Activated CD4-positive, alpha-beta T cell treated with anti-CD3 and anti-CD28 coated beads, Interleukin-2, amount 10 ng/mL, durations not matched to agents 7 days and 5 days (primary cell): ENCODE results near the gene CXCL6. TPM values are rescaled to one million over a fixed set of nuclear protein-coding genes. Genes with fewer than 3 reads are reported as not detected.

Source experiments
- CTCF ChIA-PET: fragments of 350-600 bp; sonication (Branson Sonifier 250); formaldehyde crosslinking; loops from one replicate; lab custom pipeline; 2021; ENCODE audit warnings: antibody characterized with exemption; lab: Charles Lee
- POLR2A ChIA-PET: fragments of 350-600 bp; sonication (Branson Sonifier 250); formaldehyde crosslinking; loops from one replicate; lab custom pipeline; 2021; ENCODE audit warnings: antibody characterized with exemption; lab: Charles Lee
- DNase-seq: peaks from one replicate; pipeline ENCODE4 v3.0.0-alpha.2; 2020
- H3K27ac Mint-ChIP-seq: one replicate; pipeline ENCODE4 v1.8.0; 2021; ENCODE audit warnings: mild to moderate bottlenecking, moderate library complexity, mixed read lengths
- H3K27me3 Mint-ChIP-seq: one replicate; pipeline ENCODE4 v1.8.0; 2021; ENCODE audit warnings: mixed read lengths
- H3K36me3 Mint-ChIP-seq: one replicate; pipeline ENCODE4 v1.8.0; 2021; ENCODE audit warnings: low read depth, mixed read lengths
- H3K4me1 Mint-ChIP-seq: one replicate; pipeline ENCODE4 v1.8.0; 2021; ENCODE audit warnings: mixed read lengths
- H3K4me3 Mint-ChIP-seq: one replicate; pipeline ENCODE4 v1.8.0; 2021; ENCODE audit warnings: mild to moderate bottlenecking, moderate library complexity, mixed read lengths
- H3K9me3 Mint-ChIP-seq: one replicate; pipeline ENCODE4 v1.8.0; 2021; ENCODE audit warnings: mixed read lengths
- total RNA-seq, 2 experiments: library from RNA; stranded (reverse); gene quantifications; one replicate each; pipeline ENCODE4 v1.2.3, GENCODE V29; 2021

Gene CXCL6
- total RNA-seq, 2 experiments from 2014 or later = not detected

DNA sequence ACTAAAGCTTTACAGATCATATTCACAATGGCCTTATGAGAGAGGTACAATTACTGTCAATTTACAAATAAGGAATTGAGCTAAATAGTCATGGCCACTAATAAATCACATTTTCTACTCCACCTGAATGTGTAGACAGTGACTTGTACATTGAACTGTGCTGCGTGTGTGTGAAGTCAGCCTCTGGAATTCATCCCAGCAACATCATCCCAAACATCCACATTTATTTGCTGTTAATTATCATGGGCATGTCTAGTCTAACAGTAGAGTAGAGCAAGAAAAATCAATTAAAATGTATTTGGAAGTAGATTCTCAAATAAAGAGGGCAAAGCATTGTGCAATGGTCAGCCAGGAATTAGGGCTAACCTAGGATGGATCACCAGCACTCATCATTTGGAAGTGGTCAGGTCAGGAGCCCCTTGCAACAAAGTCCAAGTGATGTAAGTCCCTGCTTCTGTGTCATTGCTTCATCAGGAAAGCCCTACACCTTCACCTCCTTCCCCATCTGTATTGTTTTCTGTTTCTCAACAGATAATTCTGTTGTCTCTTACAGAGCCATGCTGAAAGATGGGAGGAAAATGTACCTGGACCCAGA is 11.8 kb downstream of the CXCL6 start:
- POLR2A ChIA-PET = no interaction called here
- peaks cover 3% of the 10 kb centered on the region for H3K27me3 Mint-ChIP-seq
- CTCF ChIA-PET = interaction anchor here (1.3 kb wide), 1 partner anchor 78 kb away, joined by 3 read pairs; no protein-coding TSS in a partner anchor
- no peaks in the 10 kb centered on the region for H3K9me3 Mint-ChIP-seq
- no peaks in the 10 kb centered on the region for H3K36me3 Mint-ChIP-seq
- no peak overlapping the region for H3K4me3 Mint-ChIP-seq
- H3K27ac Mint-ChIP-seq = no peak overlapping the region
- no peaks in the 10 kb centered on the region for H3K4me1 Mint-ChIP-seq
- DNase-seq = no peak

DNA sequence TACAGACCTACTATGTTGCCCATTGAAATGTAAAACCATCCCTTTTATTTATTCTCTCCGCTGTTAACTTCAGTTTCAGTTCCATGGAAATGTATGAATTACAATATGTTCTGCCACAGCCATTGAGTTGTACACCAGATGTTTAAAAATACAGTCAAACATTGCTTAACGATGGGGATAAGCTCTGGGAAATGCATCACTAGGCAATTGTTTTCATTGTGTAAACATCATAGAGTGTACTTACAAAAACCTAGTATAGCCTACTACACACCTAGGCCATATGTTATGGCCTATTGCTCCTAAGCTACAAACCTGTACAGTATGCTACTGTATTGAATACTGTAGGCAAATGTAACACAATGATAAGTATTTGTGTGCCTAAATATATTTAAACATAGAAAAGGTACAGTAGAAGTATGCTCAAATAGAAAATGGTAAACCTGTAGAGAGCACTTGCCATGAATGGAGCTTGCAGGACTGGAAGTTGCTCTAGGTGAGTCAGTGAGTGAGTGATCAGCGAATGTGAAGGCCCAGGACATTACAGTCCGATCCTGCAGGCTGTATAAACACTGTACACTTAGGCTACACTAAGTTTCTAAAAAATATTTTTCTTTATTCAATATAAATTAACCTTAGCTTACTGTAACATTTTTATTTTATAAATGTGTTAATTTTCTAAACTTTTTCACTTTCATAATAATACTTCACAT is 13.9 kb downstream of the CXCL6 start:
- H3K36me3 Mint-ChIP-seq = no peaks in the 10 kb centered on the region
- H3K4me1 Mint-ChIP-seq = no peaks in the 10 kb centered on the region
- no peak for DNase-seq
- ChIA-PET POLR2A (no interaction called here), CTCF (interaction anchor here (0.6 kb wide), 1 partner anchor 28 kb away, joined by 3 read pairs; no protein-coding TSS in a partner anchor)
- H3K4me3 Mint-ChIP-seq = no peak overlapping the region
- H3K27ac Mint-ChIP-seq = no peak overlapping the region
- no peaks in the 10 kb centered on the region for H3K9me3 Mint-ChIP-seq
- peaks cover 8% of the 10 kb centered on the region for H3K27me3 Mint-ChIP-seq

DNA sequence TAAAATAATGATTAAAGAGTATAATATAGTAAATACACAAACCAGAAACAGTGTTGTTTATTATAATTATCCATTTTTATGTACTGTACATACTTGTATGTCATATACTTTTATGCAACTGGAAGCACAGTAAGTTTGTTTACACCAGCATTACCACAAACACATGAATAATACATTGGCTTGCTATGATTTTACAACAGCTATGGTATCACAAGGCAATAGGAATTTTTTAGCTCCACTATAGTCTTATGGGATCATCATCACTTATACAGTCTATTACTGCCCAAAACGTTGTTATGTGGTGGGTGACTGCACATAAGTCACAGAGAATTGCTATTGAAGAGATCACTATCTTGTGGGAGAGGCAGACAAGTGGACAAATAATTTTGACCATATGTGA is 14.8 kb downstream of the CXCL6 start:
- Mint-ChIP-seq H3K9me3 (no peaks in the 10 kb centered on the region), H3K27ac (no peak overlapping the region), H3K36me3 (no peaks in the 10 kb centered on the region), H3K27me3 (peaks cover 8% of the 10 kb centered on the region), H3K4me3 (no peak overlapping the region), H3K4me1 (no peaks in the 10 kb centered on the region)
- DNase-seq = no peak
- CTCF ChIA-PET = interaction anchor here (0.6 kb wide), 1 partner anchor 29 kb away, joined by 3 read pairs; no protein-coding TSS in a partner anchor
- POLR2A ChIA-PET = no interaction called here

DNA sequence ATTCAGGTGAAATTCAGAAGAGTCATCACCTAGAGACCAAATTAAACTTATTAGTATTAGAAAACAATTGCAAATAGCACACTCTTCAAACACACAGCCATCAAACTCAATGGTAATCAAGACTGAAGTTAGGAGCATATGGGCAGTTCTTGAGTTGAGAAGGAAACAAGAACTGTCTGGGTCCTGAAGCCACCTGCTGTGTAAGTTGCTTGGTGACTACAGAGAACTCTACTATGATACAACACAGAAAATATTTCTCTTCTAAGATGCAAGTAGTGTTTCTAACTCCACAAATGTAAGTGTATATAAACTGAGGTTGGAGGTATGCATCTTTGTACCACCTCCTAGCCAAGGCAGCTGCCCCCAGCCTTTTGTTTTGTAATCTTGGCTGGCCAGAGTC is 16.3 kb downstream of the CXCL6 start:
- CTCF ChIA-PET = no interaction called here
- Mint-ChIP-seq H3K4me1 (no peaks in the 10 kb centered on the region), H3K27me3 (peaks cover 6% of the 10 kb centered on the region), H3K9me3 (no peaks in the 10 kb centered on the region), H3K4me3 (no peak overlapping the region), H3K27ac (no peak overlapping the region), H3K36me3 (no peaks in the 10 kb centered on the region)
- no peak for DNase-seq
- POLR2A ChIA-PET = no interaction called here

DNA sequence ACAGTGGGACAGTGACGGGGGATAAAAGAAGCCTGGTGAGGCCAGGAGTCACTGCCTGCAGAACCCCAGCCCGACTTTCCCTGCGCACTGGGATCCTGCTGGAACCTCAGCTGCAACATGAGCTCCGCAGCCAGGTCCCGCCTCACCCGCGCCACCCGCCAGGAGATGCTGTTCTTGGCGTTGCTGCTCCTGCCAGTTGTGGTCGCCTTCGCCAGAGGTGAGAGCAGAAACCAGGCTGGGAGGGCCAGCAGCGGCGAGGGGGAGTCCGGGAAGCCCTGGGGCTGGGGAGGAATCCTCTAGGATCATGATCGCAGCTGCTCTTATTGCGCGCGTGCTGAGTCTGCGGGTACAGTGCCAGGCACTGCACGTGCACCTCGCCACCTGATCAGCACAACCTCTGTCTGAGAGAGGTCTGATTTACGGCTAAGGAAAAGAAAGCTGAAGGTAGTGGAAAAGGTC is 16.8 kb downstream of the CXCL6 start, which contains the start of gene PF4V1:
Gene PF4V1, plus strand, starts transcription at position 51 of the 459 bp plus-strand sequence. Its CDS starts 67 bp downstream, at position 118.
- peaks cover 6% of the 10 kb centered on the region for H3K27me3 Mint-ChIP-seq
- ChIA-PET CTCF (no interaction called here), POLR2A (no interaction called here)
- H3K27ac Mint-ChIP-seq = no peak within 1 kb of the TSS
- H3K4me3 Mint-ChIP-seq = no peak within 1 kb of the TSS
- H3K9me3 Mint-ChIP-seq = no peaks in the 10 kb centered on the region
- H3K36me3 Mint-ChIP-seq = no peaks in the 10 kb centered on the region
- no peaks in the 10 kb centered on the region for H3K4me1 Mint-ChIP-seq
- DNase-seq = no peak

DNA sequence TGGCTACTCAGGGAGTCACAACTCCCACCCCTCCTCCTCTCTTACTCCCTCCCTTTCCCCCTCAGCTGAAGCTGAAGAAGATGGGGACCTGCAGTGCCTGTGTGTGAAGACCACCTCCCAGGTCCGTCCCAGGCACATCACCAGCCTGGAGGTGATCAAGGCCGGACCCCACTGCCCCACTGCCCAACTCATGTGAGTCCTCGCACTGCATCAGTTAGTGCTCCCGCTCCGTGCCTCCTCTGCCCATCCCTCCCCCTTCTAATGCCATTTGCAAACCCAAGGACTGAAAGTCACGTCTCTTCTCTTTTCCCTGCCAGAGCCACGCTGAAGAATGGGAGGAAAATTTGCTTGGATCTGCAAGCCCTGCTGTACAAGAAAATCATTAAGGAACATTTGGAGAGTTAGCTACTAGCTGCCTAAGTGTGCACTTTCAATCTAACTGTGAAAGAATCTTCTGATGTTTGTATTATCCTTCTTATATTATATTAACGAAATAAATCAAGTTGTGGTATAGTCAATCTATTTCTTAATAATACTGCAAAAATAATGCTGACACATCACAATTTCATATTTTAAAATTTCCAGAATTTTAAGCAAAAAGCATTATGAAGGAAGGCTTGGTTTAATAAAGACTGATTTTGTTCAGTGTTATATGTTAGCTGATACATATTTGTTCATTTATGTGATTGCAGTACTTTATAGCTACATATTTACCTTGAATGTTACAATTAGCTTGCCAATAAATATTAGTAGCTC is 17.4 kb downstream of the CXCL6 start:
- no peak overlapping the region for H3K4me3 Mint-ChIP-seq
- ChIA-PET CTCF (no interaction called here), POLR2A (no interaction called here)
- DNase-seq = no peak
- H3K9me3 Mint-ChIP-seq = no peaks in the 10 kb centered on the region
- H3K27ac Mint-ChIP-seq = no peak overlapping the region
- peaks cover 6% of the 10 kb centered on the region for H3K27me3 Mint-ChIP-seq
- no peaks in the 10 kb centered on the region for H3K4me1 Mint-ChIP-seq
- no peaks in the 10 kb centered on the region for H3K36me3 Mint-ChIP-seq

DNA sequence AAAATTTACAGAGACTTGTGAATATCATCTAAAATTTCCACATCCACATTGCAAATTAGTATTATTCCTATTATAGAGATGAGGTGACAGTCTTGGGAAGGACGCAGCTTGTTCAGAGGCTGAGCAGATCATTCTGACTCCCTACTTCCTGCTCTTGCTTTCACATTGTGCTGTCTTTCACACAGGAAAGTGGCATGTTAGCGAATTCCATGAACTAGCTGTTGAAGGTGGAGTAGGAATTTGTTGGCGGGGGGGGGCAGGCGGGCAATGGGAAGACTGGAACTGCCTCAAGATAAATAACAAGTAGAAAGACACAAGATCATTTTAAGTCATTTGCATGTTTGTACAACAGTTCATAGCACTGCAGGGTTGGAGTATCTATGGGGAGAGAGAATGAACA is 18.9 kb downstream of the CXCL6 start:
- no peak overlapping the region for H3K27ac Mint-ChIP-seq
- POLR2A ChIA-PET = no interaction called here
- CTCF ChIA-PET = no interaction called here

DNA sequence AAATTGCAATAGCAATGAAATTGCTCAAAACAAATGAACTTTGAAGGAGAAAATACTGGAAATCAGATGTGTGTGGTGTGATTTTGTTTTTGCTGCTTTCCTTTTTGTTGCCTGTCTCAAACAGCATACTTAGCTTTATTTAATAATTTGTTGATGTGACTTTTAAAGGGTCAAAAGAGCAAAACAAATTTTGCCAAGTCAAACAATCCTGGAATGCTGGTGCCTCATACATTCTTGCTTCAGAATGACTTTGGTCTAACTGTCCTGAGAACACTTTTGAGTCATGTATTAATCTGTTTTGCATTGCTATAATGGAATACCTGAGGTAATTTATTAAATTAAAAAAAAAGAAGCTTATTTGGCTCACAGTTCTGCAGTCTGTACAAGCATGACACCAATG is 20.0 kb downstream of the CXCL6 start:
- H3K36me3 Mint-ChIP-seq = no peaks in the 10 kb centered on the region
- CTCF ChIA-PET = interaction anchor here (0.9 kb wide), 1 partner anchor 11 kb away, joined by 3 read pairs; no protein-coding TSS in a partner anchor

More for the DNA sequence above, 18.9 kb downstream of the CXCL6 start:
- Mint-ChIP-seq H3K4me3 (no peak overlapping the region), H3K9me3 (no peaks in the 10 kb centered on the region), H3K36me3 (no peaks in the 10 kb centered on the region), H3K27me3 (peaks cover 6% of the 10 kb centered on the region), H3K4me1 (no peaks in the 10 kb centered on the region)
- no peak for DNase-seq

DNA sequence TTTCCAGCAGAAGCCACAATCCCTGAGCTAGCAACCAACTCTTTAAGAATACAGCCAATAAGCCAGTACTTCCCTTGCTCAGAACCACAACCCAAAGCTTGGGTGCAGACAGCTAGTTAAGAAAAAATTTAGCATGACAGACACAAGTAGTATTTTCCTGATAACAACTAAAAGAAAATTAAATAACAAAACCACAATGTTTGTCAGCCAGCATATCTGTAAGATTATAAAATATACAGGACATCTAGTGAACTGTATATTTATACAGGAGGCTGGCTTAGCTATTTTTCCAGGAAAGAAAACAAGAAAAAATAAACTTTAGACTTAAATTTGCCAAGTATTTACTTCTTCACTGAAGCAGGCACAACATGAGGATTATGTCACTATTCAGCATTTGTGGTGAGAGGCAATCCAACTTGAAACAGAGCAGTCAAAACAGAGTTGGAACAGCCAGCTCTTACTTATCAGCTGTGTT is 23.2 kb downstream of the CXCL6 start:
- no peak overlapping the region for H3K27ac Mint-ChIP-seq
- no peaks in the 10 kb centered on the region for H3K9me3 Mint-ChIP-seq
- no peaks in the 10 kb centered on the region for H3K36me3 Mint-ChIP-seq
- DNase-seq = no peak
- peaks cover 2% of the 10 kb centered on the region for H3K27me3 Mint-ChIP-seq
- H3K4me3 Mint-ChIP-seq = no peak overlapping the region
- no peaks in the 10 kb centered on the region for H3K4me1 Mint-ChIP-seq
- POLR2A ChIA-PET = no interaction called here
- CTCF ChIA-PET = interaction anchor here (1.2 kb wide), 1 partner anchor 16 kb away, joined by 3 read pairs; no protein-coding TSS in a partner anchor

More for the DNA sequence above, 20.0 kb downstream of the CXCL6 start:
- Mint-ChIP-seq H3K4me3 (no peak overlapping the region), H3K4me1 (no peaks in the 10 kb centered on the region), H3K9me3 (no peaks in the 10 kb centered on the region), H3K27ac (no peak overlapping the region), H3K27me3 (peaks cover 6% of the 10 kb centered on the region)
- POLR2A ChIA-PET = no interaction called here
- DNase-seq = no peak

DNA sequence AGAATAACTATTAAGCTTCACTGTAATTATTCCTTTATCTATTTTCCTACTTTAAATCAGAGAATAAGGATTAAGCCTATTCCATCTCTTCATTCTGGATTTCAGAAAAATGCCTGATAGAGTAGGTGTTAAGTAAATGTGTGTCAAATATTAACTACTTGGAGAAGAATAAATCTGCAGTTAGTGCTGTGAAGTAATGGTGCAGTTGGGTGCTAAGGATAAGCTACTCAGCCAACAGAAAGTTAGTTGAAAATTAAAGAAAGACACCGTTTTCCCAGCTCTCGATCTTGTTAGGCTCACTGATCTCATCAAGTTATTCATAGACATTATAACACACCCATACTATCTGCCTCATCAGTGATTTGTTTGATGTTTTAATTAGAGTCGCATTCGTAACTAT is 23.7 kb downstream of the CXCL6 start:
- Mint-ChIP-seq H3K36me3 (no peaks in the 10 kb centered on the region), H3K27me3 (no peaks in the 10 kb centered on the region)
- CTCF ChIA-PET = no interaction called here

DNA sequence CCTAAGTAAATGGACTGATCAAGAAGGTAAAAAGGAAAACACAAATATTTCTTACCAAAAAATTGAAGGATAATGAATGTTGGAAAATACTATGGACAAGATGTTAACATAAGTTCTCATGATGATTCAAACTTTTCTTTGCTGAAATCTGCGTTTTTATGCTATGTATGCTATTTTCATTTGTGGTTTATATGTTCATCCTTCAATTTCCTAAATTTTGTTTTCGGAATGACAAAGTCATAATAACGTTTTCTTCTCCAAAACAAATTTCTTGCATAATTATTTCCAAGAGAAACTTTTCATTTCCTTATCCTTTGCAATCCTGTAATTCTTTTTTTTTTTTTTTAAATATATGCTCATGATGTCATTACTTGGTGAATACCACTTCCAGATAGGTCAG is 24.4 kb downstream of the CXCL6 start:
- no peak overlapping the region for H3K4me3 Mint-ChIP-seq
- no peaks in the 10 kb centered on the region for H3K27me3 Mint-ChIP-seq
- H3K4me1 Mint-ChIP-seq = no peaks in the 10 kb centered on the region
- H3K9me3 Mint-ChIP-seq = no peaks in the 10 kb centered on the region
- H3K36me3 Mint-ChIP-seq = no peaks in the 10 kb centered on the region
- no peak overlapping the region for H3K27ac Mint-ChIP-seq
- no peak for DNase-seq
- CTCF ChIA-PET = no interaction called here
- POLR2A ChIA-PET = no interaction called here

More for the DNA sequence above, 23.7 kb downstream of the CXCL6 start:
- no peaks in the 10 kb centered on the region for H3K4me1 Mint-ChIP-seq
- no peak overlapping the region for H3K4me3 Mint-ChIP-seq
- no peaks in the 10 kb centered on the region for H3K9me3 Mint-ChIP-seq
- POLR2A ChIA-PET = no interaction called here
- no peak for DNase-seq
- H3K27ac Mint-ChIP-seq = no peak overlapping the region

DNA sequence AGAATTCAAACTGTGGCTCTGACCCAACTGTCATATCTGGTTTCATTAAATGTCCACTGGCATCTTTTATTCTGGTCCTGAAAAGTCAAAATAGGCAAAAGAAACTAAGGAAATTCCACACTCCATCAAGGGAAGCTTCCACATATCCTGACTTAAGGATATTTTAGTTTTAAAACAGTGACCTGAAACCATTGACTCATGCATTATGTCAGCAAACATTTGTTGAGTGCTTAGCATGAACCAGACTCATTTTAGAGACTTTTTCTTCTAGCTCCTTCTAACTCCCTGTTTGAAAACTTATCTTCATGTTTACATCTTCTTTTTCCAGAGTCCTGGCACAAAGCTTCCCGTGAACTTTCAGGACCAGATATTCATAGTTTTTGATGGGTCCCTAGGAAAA is 25.8 kb downstream of the CXCL6 start:
- CTCF ChIA-PET = no interaction called here
- Mint-ChIP-seq H3K9me3 (no peaks in the 10 kb centered on the region), H3K4me3 (no peak overlapping the region), H3K27me3 (peaks cover 1% of the 10 kb centered on the region), H3K4me1 (no peaks in the 10 kb centered on the region), H3K36me3 (no peaks in the 10 kb centered on the region), H3K27ac (no peak overlapping the region)
- POLR2A ChIA-PET = no interaction called here
- DNase-seq = no peak

DNA sequence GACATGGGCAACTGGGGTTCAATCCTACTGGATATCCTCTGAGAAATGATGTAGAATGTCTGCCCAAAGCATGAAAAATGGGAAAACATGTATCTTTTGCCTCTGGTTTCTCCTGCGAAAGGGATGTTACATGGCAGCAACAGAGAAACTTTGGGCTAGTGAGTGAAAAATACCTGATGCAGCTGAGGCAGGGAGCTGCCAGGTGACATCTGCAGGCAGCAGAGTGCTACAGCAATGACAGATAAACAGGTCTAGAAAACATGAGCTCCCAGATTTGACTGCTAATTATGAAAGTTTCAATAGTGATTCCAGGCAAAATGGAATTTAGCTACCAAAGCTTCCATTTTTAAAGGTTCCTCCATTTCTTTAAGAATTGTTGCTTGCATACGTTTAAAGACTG is 27.9 kb downstream of the CXCL6 start:
- POLR2A ChIA-PET = no interaction called here
- CTCF ChIA-PET = no interaction called here

More for the DNA sequence above, 27.9 kb downstream of the CXCL6 start:
- Mint-ChIP-seq H3K36me3 (no peaks in the 10 kb centered on the region), H3K4me3 (no peak overlapping the region), H3K4me1 (peaks cover 2% of the 10 kb centered on the region), H3K9me3 (no peaks in the 10 kb centered on the region), H3K27me3 (peaks cover 12% of the 10 kb centered on the region), H3K27ac (no peak overlapping the region)
- DNase-seq = no peak
